ENCODE results near the gene PDIA4.
"Not testable (repeated sequence)": the region's sequence is repeated elsewhere in the genome, so short reads cannot be mapped to it uniquely, and the experiment has no call there.

The PDIA4 gene

DNA sequence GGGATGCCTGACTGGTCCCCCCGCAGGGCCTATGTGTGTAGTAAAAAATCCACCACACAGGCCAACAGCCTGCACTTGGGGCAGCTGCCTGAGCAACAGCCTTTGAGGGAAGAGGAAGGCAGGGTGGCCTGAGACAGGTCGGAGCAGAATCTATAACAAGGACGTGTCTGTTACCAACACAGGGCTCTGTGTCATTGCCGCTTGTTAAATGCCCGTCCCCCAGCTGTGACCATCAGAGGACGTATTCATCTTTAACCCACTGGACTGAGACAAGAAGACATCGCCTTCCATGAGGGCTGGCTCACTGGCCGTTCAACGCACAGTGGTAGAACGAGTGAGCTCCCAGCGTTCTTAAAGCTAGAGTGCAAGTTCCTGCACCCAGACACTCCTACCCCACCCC lies 7.8 kb downstream of the PDIA4 start:
- TF ChIP-seq, protein P1, sequence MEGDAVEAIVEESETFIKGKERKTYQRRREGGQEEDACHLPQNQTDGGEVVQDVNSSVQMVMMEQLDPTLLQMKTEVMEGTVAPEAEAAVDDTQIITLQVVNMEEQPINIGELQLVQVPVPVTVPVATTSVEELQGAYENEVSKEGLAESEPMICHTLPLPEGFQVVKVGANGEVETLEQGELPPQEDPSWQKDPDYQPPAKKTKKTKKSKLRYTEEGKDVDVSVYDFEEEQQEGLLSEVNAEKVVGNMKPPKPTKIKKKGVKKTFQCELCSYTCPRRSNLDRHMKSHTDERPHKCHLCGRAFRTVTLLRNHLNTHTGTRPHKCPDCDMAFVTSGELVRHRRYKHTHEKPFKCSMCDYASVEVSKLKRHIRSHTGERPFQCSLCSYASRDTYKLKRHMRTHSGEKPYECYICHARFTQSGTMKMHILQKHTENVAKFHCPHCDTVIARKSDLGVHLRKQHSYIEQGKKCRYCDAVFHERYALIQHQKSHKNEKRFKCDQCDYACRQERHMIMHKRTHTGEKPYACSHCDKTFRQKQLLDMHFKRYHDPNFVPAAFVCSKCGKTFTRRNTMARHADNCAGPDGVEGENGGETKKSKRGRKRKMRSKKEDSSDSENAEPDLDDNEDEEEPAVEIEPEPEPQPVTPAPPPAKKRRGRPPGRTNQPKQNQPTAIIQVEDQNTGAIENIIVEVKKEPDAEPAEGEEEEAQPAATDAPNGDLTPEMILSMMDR (IDR thresholded peaks at IDR 0.05; ENCODE audit: low read depth, low read length): no peak
- no peak for DNase-seq (ENCODE audit: extremely low read depth, low read depth)

DNA sequence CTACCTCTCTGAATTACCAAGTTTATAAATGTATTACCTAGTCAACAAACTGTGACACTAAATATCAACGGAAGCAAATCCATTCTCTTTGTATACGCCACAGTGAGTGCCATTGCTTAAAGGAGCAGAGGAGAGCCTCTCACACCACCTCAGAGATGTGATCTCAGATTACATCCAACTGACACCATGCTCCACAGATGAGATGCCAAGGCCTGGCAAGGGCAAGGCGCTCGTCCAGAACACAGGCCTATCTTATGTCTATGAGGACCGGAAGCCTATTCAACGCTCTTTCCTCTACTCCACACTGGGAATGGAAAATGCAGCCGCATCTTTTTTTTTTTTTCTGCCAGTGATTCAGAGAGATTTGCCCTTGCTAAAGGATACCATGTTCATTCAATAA lies 11.4 kb downstream of the PDIA4 start:
- TF ChIP-seq, protein P1 (IDR thresholded peaks at IDR 0.05; ENCODE audit: low read depth, low read length): no peak
- DNase-seq (ENCODE audit: extremely low read depth, low read depth): no peak

DNA sequence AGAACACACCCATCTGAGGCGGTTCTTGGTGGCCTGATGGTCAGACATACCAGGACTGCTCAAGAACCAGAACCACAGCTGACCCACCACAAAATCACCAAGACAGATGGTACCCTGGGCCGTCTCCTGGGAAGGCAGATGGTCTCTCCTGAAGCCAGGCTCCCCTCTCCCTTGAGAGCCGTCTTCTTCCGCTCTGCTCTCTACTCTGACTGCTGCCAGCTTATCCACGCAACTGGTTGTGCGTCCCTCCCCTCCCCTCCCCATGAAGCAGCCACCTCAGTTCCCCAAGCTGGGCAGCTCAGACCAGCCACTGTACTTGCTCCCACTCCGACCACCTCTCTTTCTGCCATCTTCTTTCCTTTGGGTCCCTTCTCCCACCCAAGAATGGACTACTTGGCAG lies 14.0 kb downstream of the PDIA4 start:
- TF ChIP-seq, protein P1 (IDR thresholded peaks at IDR 0.05; ENCODE audit: low read depth, low read length): no peak
- no peak for DNase-seq (ENCODE audit: extremely low read depth, low read depth)

DNA sequence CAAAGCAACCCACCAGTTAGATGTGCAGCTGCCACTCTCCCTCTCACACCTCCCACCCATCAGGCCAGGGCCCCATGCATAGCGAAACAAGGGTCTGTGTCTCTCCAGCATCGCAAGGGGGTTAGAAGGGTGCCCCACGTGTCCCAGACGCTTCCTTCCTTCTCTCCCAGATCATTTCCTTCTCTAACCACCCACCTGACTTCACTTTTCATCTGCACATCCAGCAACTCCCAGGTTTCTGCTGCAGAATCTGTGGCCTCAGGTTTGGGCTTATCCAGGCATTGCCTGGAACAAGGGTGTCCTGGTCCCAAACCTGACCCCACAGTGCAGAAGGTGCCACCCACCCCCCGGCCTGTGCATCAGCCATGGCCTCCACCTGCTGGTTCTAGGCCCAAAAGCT lies 14.4 kb downstream of the PDIA4 start:
- TF ChIP-seq, protein P1 (IDR thresholded peaks at IDR 0.05; ENCODE audit: low read depth, low read length): no peak
- DNase-seq (ENCODE audit: extremely low read depth, low read depth): no peak

DNA sequence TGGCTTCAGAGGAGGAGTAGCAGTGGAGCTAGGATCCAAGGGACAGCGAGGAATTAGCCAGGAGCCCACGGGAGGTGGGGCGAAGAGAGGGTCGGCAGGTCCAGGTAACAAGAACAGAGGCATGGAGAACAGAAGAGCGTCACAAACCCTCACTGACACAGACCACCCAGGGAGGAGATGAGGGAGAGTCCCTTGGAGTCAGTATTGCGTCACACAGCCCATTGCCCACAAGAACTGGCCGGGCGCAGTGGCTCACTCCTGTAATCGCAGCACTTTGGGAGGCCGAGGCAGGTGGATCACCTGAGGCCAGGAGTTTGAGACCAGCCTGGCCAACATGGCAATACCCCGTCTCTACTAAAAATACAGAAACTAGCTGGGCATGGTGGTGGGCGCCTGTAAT lies 15.6 kb downstream of the PDIA4 start:
- not testable (repeated sequence) for DNase-seq (ENCODE audit: extremely low read depth, low read depth)

DNA sequence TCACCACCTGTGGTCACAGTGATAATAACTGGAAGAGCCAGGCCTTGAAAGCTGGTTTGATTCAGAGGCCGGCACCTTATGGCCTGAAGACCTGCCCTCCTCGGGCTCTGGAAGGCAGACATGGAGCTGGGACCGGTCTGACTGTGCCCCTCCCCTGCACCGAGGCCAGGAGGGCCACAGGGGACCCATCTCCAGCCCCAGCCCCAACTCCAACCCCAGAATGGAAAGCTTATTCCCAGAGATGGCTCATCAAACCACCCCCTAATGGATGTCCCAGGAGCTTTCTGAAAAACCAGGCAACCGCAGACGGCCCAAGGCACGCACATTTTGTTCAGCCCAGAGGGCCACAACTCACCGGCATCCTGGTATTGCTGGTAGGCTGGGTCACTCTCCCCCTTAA lies 16.8 kb downstream of the PDIA4 start:
- no peak for DNase-seq (ENCODE audit: extremely low read depth, low read depth)
- TF ChIP-seq, protein P1 (IDR thresholded peaks at IDR 0.05; ENCODE audit: low read depth, low read length): no peak

DNA sequence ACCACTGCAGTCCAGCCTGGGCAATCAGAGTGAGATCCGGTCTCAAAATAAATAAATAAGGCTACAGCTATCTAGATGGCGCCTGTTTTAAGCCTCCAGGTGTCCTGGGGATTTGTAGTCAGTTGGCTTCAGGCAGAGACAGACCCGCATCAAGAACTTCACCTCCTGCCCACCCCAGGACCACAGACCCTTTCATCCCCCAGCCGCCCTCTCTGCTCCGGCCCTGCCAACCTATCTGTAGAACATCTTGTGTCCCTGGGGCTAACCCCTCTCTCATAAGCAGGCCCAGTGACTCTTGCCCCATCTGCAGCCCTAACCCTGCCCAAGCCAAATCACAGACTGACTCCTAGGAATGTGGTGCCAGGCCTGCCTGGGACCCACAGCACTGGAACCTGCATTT lies 17.9 kb downstream of the PDIA4 start:
- TF ChIP-seq, protein P1 (IDR thresholded peaks at IDR 0.05; ENCODE audit: low read depth, low read length): no peak
- no peak for DNase-seq (ENCODE audit: extremely low read depth, low read depth)

DNA sequence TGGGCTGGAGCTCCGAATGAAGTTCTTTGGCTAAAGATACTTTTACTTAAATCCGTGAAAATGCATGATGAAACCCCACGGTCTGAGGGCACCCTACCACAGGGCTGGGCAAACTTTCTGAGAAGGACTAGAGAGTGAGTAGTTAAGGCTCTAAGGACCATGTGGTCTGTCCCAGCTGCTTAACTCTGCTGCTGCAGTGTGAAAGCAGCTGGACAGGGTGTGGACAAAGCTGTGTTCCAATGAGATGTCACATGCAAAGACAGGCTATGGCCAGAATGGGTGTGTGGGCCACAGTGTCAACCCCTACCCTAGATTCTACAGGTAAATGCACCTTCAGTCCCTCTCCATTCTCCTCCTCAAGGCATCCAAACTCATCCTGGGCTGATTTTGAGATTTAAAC lies 18.8 kb downstream of the PDIA4 start:
- DNase-seq (ENCODE audit: extremely low read depth, low read depth): no peak

More for the DNA sequence above, 18.8 kb downstream of the PDIA4 start:
- TF ChIP-seq, protein P1 (IDR thresholded peaks at IDR 0.05; ENCODE audit: low read depth, low read length): no peak

Measured in AG09319 (cell line).